SKM-1 treated with dmso at 0.1 percent for 144 hours (cell line): ENCODE measurements around the gene ATP8A2.
"Not testable (repeated sequence)": the region's sequence is repeated elsewhere in the genome, so short reads cannot be mapped to it uniquely, and the experiment has no call there.

Experiments
- DNase-seq: peaks from one replicate; lab custom pipeline; 2025; ENCODE audit not compliant: unreplicated experiment; lab: John Stamatoyannopoulos, UW

Gene ATP8A2

GRCh38 chr13:25538276-25538675, 166.5 kb downstream of the ATP8A2 start:
- no peak for DNase-seq

- DNase-seq: no peak
These were observed 169.8 kb downstream of the ATP8A2 start for GRCh38 chr13:25541434-25542123.

GRCh38 chr13:25548991-25549390, 177.2 kb downstream of the ATP8A2 start:
- DNase-seq: not testable (repeated sequence)

GRCh38 chr13:25561812-25562211, 190.0 kb downstream of the ATP8A2 start:
- no peak for DNase-seq

- no peak for DNase-seq
These were observed 198.4 kb downstream of the ATP8A2 start for GRCh38 chr13:25570185-25570584.

- no peak for DNase-seq
These were observed 199.5 kb downstream of the ATP8A2 start for GRCh38 chr13:25571237-25571636.

GRCh38 chr13:25572171-25572570, 200.4 kb downstream of the ATP8A2 start:
- not testable (repeated sequence) for DNase-seq

GRCh38 chr13:25574437-25575411, 202.9 kb downstream of the ATP8A2 start:
- DNase-seq: peak; percentile 85

- DNase-seq: no peak
These were observed 203.8 kb downstream of the ATP8A2 start for GRCh38 chr13:25575562-25575961.

GRCh38 chr13:25578526-25578925, 206.8 kb downstream of the ATP8A2 start:
- no peak for DNase-seq

- no peak for DNase-seq
These were observed 207.4 kb downstream of the ATP8A2 start for GRCh38 chr13:25579221-25579620.

GRCh38 chr13:25581351-25581750, 209.6 kb downstream of the ATP8A2 start:
- no peak for DNase-seq

- no peak for DNase-seq
These were observed 212.3 kb downstream of the ATP8A2 start for GRCh38 chr13:25584087-25584486.

- no peak for DNase-seq
These were observed 213.2 kb downstream of the ATP8A2 start for GRCh38 chr13:25585000-25585399.

- no peak for DNase-seq
These were observed 215.7 kb downstream of the ATP8A2 start for GRCh38 chr13:25587326-25587980.

- DNase-seq: no peak
These were observed 216.7 kb downstream of the ATP8A2 start for GRCh38 chr13:25588336-25589060.

GRCh38 chr13:25598421-25598820, 226.6 kb downstream of the ATP8A2 start:
- DNase-seq: no peak

GRCh38 chr13:25602176-25602575, 230.4 kb downstream of the ATP8A2 start:
- no peak for DNase-seq

- no peak for DNase-seq
These were observed 232.3 kb downstream of the ATP8A2 start for GRCh38 chr13:25604106-25604505.

- DNase-seq: no peak
These were observed 235.3 kb downstream of the ATP8A2 start for GRCh38 chr13:25607096-25607495.

GRCh38 chr13:25608181-25608580, 236.4 kb downstream of the ATP8A2 start:
- DNase-seq: no peak
